GM21447 (cell line): ENCODE measurements around the gene SH3YL1.

ENCODE experiments used
- ATAC-seq: cut with Tn5 transposase; IDR thresholded peaks from one replicate; pipeline ENCODE4 v1.9.1; 2021; ENCODE audit not compliant: unreplicated experiment

Gene SH3YL1

GRCh38 chr2:258933-259332 is 4.9 kb downstream of the SH3YL1 start:
- no peak for ATAC-seq

- ATAC-seq, result no peak
Measured at GRCh38 chr2:257842-258241, 6.0 kb downstream of the SH3YL1 start.

- ATAC-seq, result no peak
Measured at GRCh38 chr2:257429-257828, 6.4 kb downstream of the SH3YL1 start.

GRCh38 chr2:256094-256493 is 7.7 kb downstream of the SH3YL1 start:
- no peak for ATAC-seq

- ATAC-seq, result no peak
Measured at GRCh38 chr2:255195-255594, 8.6 kb downstream of the SH3YL1 start.

GRCh38 chr2:254241-254640 is 9.6 kb downstream of the SH3YL1 start:
- ATAC-seq, result no peak

- ATAC-seq, result no peak
Measured at GRCh38 chr2:253202-253638, 10.6 kb downstream of the SH3YL1 start.

- no peak for ATAC-seq
Measured at GRCh38 chr2:252001-252602, 11.7 kb downstream of the SH3YL1 start.

GRCh38 chr2:249538-250042 is 14.2 kb downstream of the SH3YL1 start:
- no peak for ATAC-seq

GRCh38 chr2:248724-249123 is 15.1 kb downstream of the SH3YL1 start:
- ATAC-seq, result no peak

GRCh38 chr2:246489-247144 is 17.2 kb downstream of the SH3YL1 start:
- ATAC-seq, result no peak

GRCh38 chr2:244547-244946 is 19.3 kb downstream of the SH3YL1 start:
- no peak for ATAC-seq

- no peak for ATAC-seq
Measured at GRCh38 chr2:238869-239268, 25.0 kb downstream of the SH3YL1 start.

GRCh38 chr2:238431-238830 is 25.4 kb downstream of the SH3YL1 start:
- ATAC-seq, result no peak

- ATAC-seq, result no peak
Measured at GRCh38 chr2:237878-238277, 26.0 kb downstream of the SH3YL1 start.

GRCh38 chr2:236993-237539 is 26.8 kb downstream of the SH3YL1 start:
- no peak for ATAC-seq

- ATAC-seq, result no peak
Measured at GRCh38 chr2:234421-234820, 29.4 kb downstream of the SH3YL1 start.

- ATAC-seq, result no peak
Measured at GRCh38 chr2:233030-233429, 30.8 kb downstream of the SH3YL1 start.

- ATAC-seq, result no peak
Measured at GRCh38 chr2:231521-232185, 32.2 kb downstream of the SH3YL1 start.

GRCh38 chr2:228518-229278 is 35.1 kb downstream of the SH3YL1 start:
- ATAC-seq, result no peak

GRCh38 chr2:228115-228514 is 35.7 kb downstream of the SH3YL1 start:
- ATAC-seq, result no peak
